H9 (cell line): ENCODE data around the gene SH3BP5. TPM values are rescaled to one million over a fixed set of nuclear protein-coding genes. Genes with fewer than 3 reads are reported as not detected.

ENCODE experiments used
- DNase-seq: peaks from one replicate; pipeline ENCODE4 v3.0.0-alpha.2; 2017
- H2AFZ ChIP-seq: one replicate; pipeline ENCODE4 v1.6.1; 2013; ENCODE audit warnings: mild to moderate bottlenecking, low read length, control low read depth, moderate library complexity
- H2AK5ac ChIP-seq: 2 replicates; pipeline ENCODE4 v1.6.1; 2013; ENCODE audit warnings: low read length, control low read depth, mixed read lengths; ENCODE audit not compliant: insufficient read length
- H2BK120ac ChIP-seq: one replicate; pipeline ENCODE4 v1.6.1; 2013; ENCODE audit warnings: low read depth, mild to moderate bottlenecking, low read length, control low read depth, inconsistent platforms; ENCODE audit not compliant: poor library complexity, severe bottlenecking
- H2BK12ac ChIP-seq: 2 replicates; pipeline ENCODE4 v1.6.1; 2013; ENCODE audit warnings: low read length, control low read depth, mixed read lengths, low read depth; ENCODE audit not compliant: insufficient read length
- H2BK15ac ChIP-seq: 2 replicates; pipeline ENCODE4 v1.6.1; 2013; ENCODE audit warnings: low read depth, low read length, control low read depth
- H2BK20ac ChIP-seq: one replicate; pipeline ENCODE4 v1.6.1; 2013; ENCODE audit warnings: low read depth, mild to moderate bottlenecking, low read length, control low read depth, inconsistent platforms; ENCODE audit not compliant: poor library complexity, severe bottlenecking
- H2BK5ac ChIP-seq: 2 replicates; pipeline ENCODE4 v1.6.1; 2013; ENCODE audit warnings: low read length, control low read depth, mixed read lengths; ENCODE audit not compliant: insufficient read length
- H3K14ac ChIP-seq: 2 replicates; pipeline ENCODE4 v1.6.1; 2013; ENCODE audit warnings: low read length, control low read depth; ENCODE audit not compliant: insufficient read depth
- H3K18ac ChIP-seq: 2 replicates; pipeline ENCODE4 v1.6.1; 2013; ENCODE audit warnings: low read depth, mild to moderate bottlenecking, mixed read lengths, low read length, control low read depth; ENCODE audit not compliant: insufficient read length
- H3K23ac ChIP-seq: 2 replicates; pipeline ENCODE4 v1.6.1; 2013; ENCODE audit warnings: low read length, control low read depth, mixed read lengths, low read depth; ENCODE audit not compliant: insufficient read length
- H3K23me2 ChIP-seq: 2 replicates; pipeline ENCODE4 v1.6.1; 2013; ENCODE audit warnings: low read depth, mild to moderate bottlenecking, mixed read lengths, low read length, control low read depth; ENCODE audit not compliant: insufficient read length, poor library complexity, severe bottlenecking
- H3K27ac ChIP-seq: 2 replicates; pipeline ENCODE4 v1.5.1; 2013; ENCODE audit warnings: low read length, control low read depth, mixed read lengths, low read depth; ENCODE audit not compliant: insufficient read length
- H3K27me3 ChIP-seq: 2 replicates; pipeline ENCODE4 v1.6.1; 2013; ENCODE audit warnings: low read length, control low read depth, inconsistent platforms; ENCODE audit not compliant: insufficient read depth
- H3K4ac ChIP-seq: 2 replicates; pipeline ENCODE4 v1.6.1; 2013; ENCODE audit warnings: low read depth, mild to moderate bottlenecking, control low read depth, inconsistent platforms, low read length, moderate library complexity
- H3K4me1 ChIP-seq: 2 replicates; pipeline ENCODE4 v1.6.1; 2013; ENCODE audit warnings: low read length, control low read depth, inconsistent platforms; ENCODE audit not compliant: insufficient read depth
- H3K4me2 ChIP-seq: 2 replicates; pipeline ENCODE4 v1.6.1; 2013; ENCODE audit warnings: low read length, control low read depth, mixed read lengths; ENCODE audit not compliant: insufficient read length, insufficient read depth
- H3K56ac ChIP-seq: 2 replicates; pipeline ENCODE4 v1.6.1; 2013; ENCODE audit warnings: low read depth, mild to moderate bottlenecking, mixed read lengths, low read length, control low read depth; ENCODE audit not compliant: insufficient read length
- H3K79me1 ChIP-seq: 2 replicates; pipeline ENCODE4 v1.6.1; 2013; ENCODE audit warnings: low read depth, mild to moderate bottlenecking, moderate library complexity, low read length, control low read depth, inconsistent platforms; ENCODE audit not compliant: insufficient read depth, poor library complexity, severe bottlenecking
- H3K79me2 ChIP-seq: 2 replicates; pipeline ENCODE4 v1.6.1; 2013; ENCODE audit warnings: low read length, control low read depth, inconsistent platforms; ENCODE audit not compliant: insufficient read depth
- H3K9ac ChIP-seq: 2 replicates; pipeline ENCODE4 v1.6.1; 2013; ENCODE audit warnings: low read length, control low read depth, mixed read lengths; ENCODE audit not compliant: insufficient read length; ENCODE audit errors: extremely low read depth
- H3K9me3 ChIP-seq: one replicate; pipeline ENCODE4 v1.6.1; 2013; ENCODE audit warnings: low read depth, low read length, inconsistent platforms; ENCODE audit not compliant: control insufficient read depth
- H3T11ph ChIP-seq: one replicate; pipeline ENCODE4 v1.6.1; 2013; ENCODE audit warnings: mild to moderate bottlenecking, low read length, control low read depth, inconsistent platforms
- H4K20me1 ChIP-seq: one replicate; pipeline ENCODE4 v1.6.1; 2013; ENCODE audit not compliant: control insufficient read depth, insufficient read length, insufficient read depth
- H4K5ac ChIP-seq: 2 replicates; pipeline ENCODE4 v1.6.1; 2013; ENCODE audit warnings: low read depth, mild to moderate bottlenecking, mixed read lengths, low read length, control low read depth; ENCODE audit not compliant: insufficient read length
- H4K8ac ChIP-seq: replicated peaks from 2 replicates; pipeline ENCODE4 v1.6.1; 2013; ENCODE audit warnings: low read length, control low read depth, mixed read lengths, low read depth; ENCODE audit not compliant: insufficient read length
- H4K91ac ChIP-seq: 2 replicates; pipeline ENCODE4 v1.6.1; 2013; ENCODE audit warnings: low read depth, mild to moderate bottlenecking, moderate library complexity, mixed read lengths, low read length, control low read depth; ENCODE audit not compliant: insufficient read length
- H3K27ac Mint-ChIP-seq, 3 experiments: 2 replicates in 2 of 3; 3 replicates in 1 of 3; pipeline ENCODE4 v1.8.0; 2020 to 2021; ENCODE audit warnings: mixed read lengths in 3 of 3, mild to moderate bottlenecking in 1 of 3, moderate library complexity in 1 of 3
- H3K27me3 Mint-ChIP-seq: 2 replicates; pipeline ENCODE4 v1.8.0; 2021; ENCODE audit warnings: low read depth, mild to moderate bottlenecking, moderate library complexity, mixed read lengths
- H3K36me3 Mint-ChIP-seq, 3 experiments: 2 replicates in 2 of 3; 3 replicates in 1 of 3; pipeline ENCODE4 v1.8.0; 2020 to 2021; ENCODE audit warnings: low read depth in 3 of 3, mixed read lengths in 3 of 3; ENCODE audit not compliant: insufficient read depth in 1 of 3
- H3K4me1 Mint-ChIP-seq, 2 experiments: 2 replicates each; pipeline ENCODE4 v1.8.0; 2020; ENCODE audit warnings: mixed read lengths in 2 of 2
- H3K4me3 Mint-ChIP-seq, 2 experiments: 2 replicates in 1 of 2; 3 replicates in 1 of 2; pipeline ENCODE4 v1.8.0; 2020 to 2021; ENCODE audit warnings: mild to moderate bottlenecking in 2 of 2, mixed read lengths in 2 of 2, moderate library complexity in 1 of 2
- H3K9me3 Mint-ChIP-seq, 2 experiments: 2 replicates in 1 of 2; 3 replicates in 1 of 2; pipeline ENCODE4 v1.8.0; 2020; ENCODE audit warnings: mild to moderate bottlenecking in 2 of 2, mixed read lengths in 2 of 2, moderate library complexity in 1 of 2
- CTCF ChIP-seq: fragments of 200-600 bp; sonication (generic); conservative IDR thresholded peaks from 3 replicates; pipeline ENCODE4 v1.8.0; 2021; ENCODE audit warnings: antibody characterized with exemption, mild to moderate bottlenecking
- WGBS: extraction: QIAGEN DNeasy Blood & Tissue Kit; methylation state at CpG from one replicate; pipeline ENCODE4 v1.1.7; 2013; ENCODE audit warnings: missing lambda C conversion rate, low lambda C conversion rate, mixed read lengths; ENCODE audit not compliant: insufficient read length; ENCODE audit errors: extremely low coverage; 5-methylcytosine and 5-hydroxymethylcytosine counted together
- total RNA-seq: library from RNA; stranded (reverse); gene quantifications from 2 replicates; pipeline ENCODE4 v1.2.1, GENCODE V29; 2021

Gene SH3BP5
- total RNA-seq, 1 experiment from 2014 or later, result 6.8 TPM

- TF ChIP-seq CTCF, result peak; percentile 92
- no peak overlapping the region for H3K9ac ChIP-seq
- H2BK20ac ChIP-seq, result no peak overlapping the region
- H3K9me3 ChIP-seq, result no peaks in the 10 kb centered on the region
- H3K36me3 Mint-ChIP-seq, result no peaks in the 10 kb centered on the region
- H3T11ph ChIP-seq, result no peak overlapping the region
- no peak overlapping the region for H4K8ac ChIP-seq
- H3K23ac ChIP-seq, result no peak overlapping the region
- no peak overlapping the region for H2AFZ ChIP-seq
- no peak overlapping the region for H3K27ac ChIP-seq
- WGBS, result no CpG with 5 or more reads among the region's 16 CpGs
- no peak overlapping the region for H4K91ac ChIP-seq
- no peaks in the 10 kb centered on the region for H3K23me2 ChIP-seq
- no peak overlapping the region for H3K56ac ChIP-seq
- no peak overlapping the region for H2AK5ac ChIP-seq
- peak; percentile 93 for DNase-seq
- H3K4me3 Mint-ChIP-seq, result peak overlapping the region; percentile 25 to 46; a peak in 2 of 5 replicates
- H3K27me3 Mint-ChIP-seq, result no peaks in the 10 kb centered on the region
- no peak overlapping the region for H3K14ac ChIP-seq
- no peak overlapping the region for H2BK15ac ChIP-seq
- H2BK120ac ChIP-seq, result no peak overlapping the region
- H3K79me1 ChIP-seq, result no peaks in the 10 kb centered on the region
- peaks cover 3 to 5% of the 10 kb centered on the region in 2 experiments; a peak in 3 of 4 replicates for H3K4me1 Mint-ChIP-seq
- no peak overlapping the region for H4K5ac ChIP-seq
- H3K4ac ChIP-seq, result no peak overlapping the region
- peak overlapping the region in 2 of 3 experiments; percentile 73 to 92; a peak in 3 of 7 replicates for H3K27ac Mint-ChIP-seq
- no peaks in the 10 kb centered on the region; a peak in 1 of 5 replicates for H3K9me3 Mint-ChIP-seq
- no peaks in the 10 kb centered on the region for H4K20me1 ChIP-seq
- H3K18ac ChIP-seq, result no peak overlapping the region
- no peak overlapping the region for H2BK12ac ChIP-seq
- H3K4me1 ChIP-seq, result no peaks in the 10 kb centered on the region
- H2BK5ac ChIP-seq, result no peak overlapping the region
- no peak overlapping the region for H3K4me2 ChIP-seq
- no peaks in the 10 kb centered on the region for H3K27me3 ChIP-seq
- H3K79me2 ChIP-seq, result no peaks in the 10 kb centered on the region
These were observed 45.8 kb upstream of the SH3BP5 start for GRCh38 chr3:15377961-15378791.
